Heart right ventricle (tissue), 16 donors: ENCODE results near the gene ZDHHC11. TPM values are rescaled to one million over a fixed set of nuclear protein-coding genes. Genes with fewer than 3 reads are reported as not detected.
A peak's percentile ranks its signal among the peaks of the same experiment; 100 is the strongest.
"Not testable (repeated sequence)": the region's sequence is repeated elsewhere in the genome, so short reads cannot be mapped to it uniquely, and the experiment has no call there.

Source experiments
- ATAC-seq, 8 donors: fragments of 200-7000 bp; cut with Tn5 transposase; one replicate each; pipeline ENCODE4 v1.9.1; 2020; ENCODE audit warnings: mild to moderate bottlenecking in 8 of 8, moderate library complexity in 8 of 8, moderate number of reproducible peaks in 1 of 8
- DNase-seq, 2 donors: peaks; one replicate each; pipeline ENCODE4 v3.0.0-alpha.2; 2020
- H3K27ac ChIP-seq, 10 donors: fragments of 200-600 bp; sonication (generic) in 2 of 10; one replicate each; pipeline versions ENCODE4 v1.5.0 to v1.8.0; 2020 to 2022; ENCODE audit warnings: mild to moderate bottlenecking in 3 of 10
- H3K27me3 ChIP-seq, 7 donors: fragments of 200-600 bp; one replicate each; pipeline ENCODE4 v1.8.0; 2021 to 2022; ENCODE audit warnings: mild to moderate bottlenecking in 2 of 7
- H3K36me3 ChIP-seq, 9 donors: fragments of 200-600 bp; sonication (generic) in 1 of 9; one replicate each; pipeline versions ENCODE4 v1.5.0 to v1.8.0; 2020 to 2022; ENCODE audit warnings: mild to moderate bottlenecking in 2 of 9
- H3K4me1 ChIP-seq, 9 donors: fragments of 200-600 bp; sonication (generic) in 1 of 9; one replicate each; pipeline versions ENCODE4 v1.5.0 to v1.8.0; 2020 to 2022; ENCODE audit warnings: mild to moderate bottlenecking in 4 of 9
- H3K4me3 ChIP-seq, 10 donors: fragments of 200-600 bp; sonication (generic) in 2 of 10; one replicate each; pipeline versions ENCODE4 v1.5.0 to v1.8.0; 2020 to 2022; ENCODE audit warnings: mild to moderate bottlenecking in 7 of 10, moderate library complexity in 2 of 10
- H3K9me3 ChIP-seq, 11 donors: fragments of 200-600 bp in 10 of 11; sonication (generic) in 2 of 11; one replicate each; pipeline versions ENCODE4 v1.5.0 to v1.8.0; 2013 to 2022; ENCODE audit warnings: mild to moderate bottlenecking in 2 of 11, control low read depth in 1 of 11, moderate library complexity in 1 of 11
- CTCF ChIP-seq, 9 donors: fragments of 200-600 bp; sonication (generic) in 2 of 9; IDR thresholded peaks; one replicate each; pipeline versions ENCODE4 v1.5.0 to v1.8.0; 2021 to 2022; ENCODE audit warnings: antibody characterized with exemption in 9 of 9, mild to moderate bottlenecking in 5 of 9, moderate library complexity in 1 of 9
- WGBS, 2 donors: extraction: QIAGEN DNeasy Blood & Tissue Kit; methylation state at CpG; one replicate each; pipeline ENCODE4 v1.1.7; 2013; ENCODE audit warnings: inconsistent platforms in 1 of 2; 5-methylcytosine and 5-hydroxymethylcytosine counted together
- intact Hi-C, 10 donors: fragments of 100-400 bp; cut with DNase I; formaldehyde crosslinking; loops; one replicate each; pipeline versions ENCODE4 v1.11.1 to v1.14.2; 2022
- polyA plus RNA-seq, 2 donors: library from polyadenylated mRNA; stranded (reverse); fragments of 200-250 nt; gene quantifications; one replicate each; pipeline ENCODE4 v1.2.3, GENCODE V29; 2013
- total RNA-seq, 10 donors: library from RNA; stranded (reverse); fragmentation: NEBNext Ultra II Directional in 3 of 10; extraction: Animal tissue kit (Norgen Biotek cat#: 25700) in 3 of 10; gene quantifications; one replicate each; pipeline versions ENCODE4 v1.2.1 to v1.2.4, GENCODE V29; 2021 to 2023
- donor health status: Arrhythmogenic right ventricular cardiomyopathy.
- donor health status: ischemic (EF 13 %, LVEDD 7.1; RV severe dilation, severe dysfunction).
- donor health status: healthy with polysubstance abuse.
- donor health status: DM: no; HTN: yes; CAD: no.
- donor health status: DM: no; HTN: no; CAD: no.
- donor health status: ischemic (EF 25% LVEDD 6.9; RV normal size, moderate dysfunction).
- donor health status: ischemic (EF 25% LVEDD 5.7; RV mildly dilated, moderate dysfunction).
- donor health status: healthy.
- donor health status: DM: yes; HTN: yes; CAD: no.
- donor health status: Ischemic cardiomyopathy.
- donor health status: ischemic (EF 35%, LVEDD 5.7; RV mildly dilated, moderate dysfunction).
- donor health status: nonischemic (EF 11% LVEDD 7.7; RV severe dilation, severe dysfunction).
- donor health status: DM: yes; HTN: yes; CAD: no.
- donor health status: PGD.
- donor health status: ischemic (EF 29% LVEDD 5.4; RV normal size, mild dysfunction).
- donor health status: nonischemic (EF 23%, LVEDD 6.1; RV moderate dilation, normal function).

Gene ZDHHC11
- total and polyA plus RNA-seq, 12 donors = 7.8 to 54.7 (median 21.1) TPM

- Histone ChIP-seq H3K27me3 (no peaks in the 10 kb centered on the region), H3K4me3 (no peak overlapping the region), H3K9me3 (no peaks in the 10 kb centered on the region), H3K27ac (no peak overlapping the region), H3K4me1 (peaks cover 0 to 15% (median 6%) of the 10 kb centered on the region in 9 donors), H3K36me3 (peaks cover 0 to 84% (median 53%) of the 10 kb centered on the region in 9 donors)
- WGBS, 2 donors = 91 to 95% methylated on average over 29 of the region's 29 CpGs
- no peak for ATAC-seq
- TF ChIP-seq CTCF (IDR thresholded peaks at IDR 0.05) = no peak
- DNase-seq = no peak
- intact Hi-C loops = no loop called here
Observed at GRCh38 chr5:883475-884181, 32.8 kb upstream of the ZDHHC11 start.

- TF ChIP-seq CTCF (IDR thresholded peaks at IDR 0.05) = no peak
- no peaks in the 10 kb centered on the region for H3K9me3 ChIP-seq
- no peak overlapping the region for H3K27ac ChIP-seq
- no peaks in the 10 kb centered on the region for H3K27me3 ChIP-seq
- DNase-seq (no peak), ATAC-seq (no peak)
- H3K4me1 ChIP-seq = peaks cover 0 to 15% (median 6%) of the 10 kb centered on the region in 9 donors
- H3K4me3 ChIP-seq = no peak overlapping the region
- WGBS, 2 donors = 95 to 96% methylated on average over 33 of the region's 33 CpGs
- intact Hi-C loops = no loop called here
- H3K36me3 ChIP-seq = peaks cover 0 to 82% (median 53%) of the 10 kb centered on the region in 9 donors
Observed at GRCh38 chr5:882253-883183, 31.7 kb upstream of the ZDHHC11 start.

GRCh38 chr5:881551-881935 is 30.8 kb upstream of the ZDHHC11 start:
- no peak for DNase-seq
- no peak for ATAC-seq
- H3K36me3 ChIP-seq = peaks cover 0 to 82% (median 50%) of the 10 kb centered on the region in 9 donors
- no peak overlapping the region for H3K27ac ChIP-seq
- H3K27me3 ChIP-seq = no peaks in the 10 kb centered on the region
- 89 to 90% methylated on average over 12 of the region's 12 CpGs for WGBS, 2 donors
- H3K4me3 ChIP-seq = no peak overlapping the region
- intact Hi-C loops = no loop called here
- H3K4me1 ChIP-seq = peaks cover 0 to 15% (median 6%) of the 10 kb centered on the region in 9 donors
- no peak for TF ChIP-seq CTCF (IDR thresholded peaks at IDR 0.05)
- no peaks in the 10 kb centered on the region for H3K9me3 ChIP-seq

- ATAC-seq (no peak), DNase-seq (no peak)
- Histone ChIP-seq H3K4me1 (peaks cover 0 to 12% (median 3%) of the 10 kb centered on the region in 9 donors), H3K4me3 (no peak overlapping the region), H3K9me3 (no peaks in the 10 kb centered on the region), H3K27ac (no peak overlapping the region), H3K27me3 (no peaks in the 10 kb centered on the region), H3K36me3 (peaks cover 0 to 82% (median 48%) of the 10 kb centered on the region in 9 donors)
- no peak for TF ChIP-seq CTCF (IDR thresholded peaks at IDR 0.05)
- 95% methylated on average over 34 to 35 of the region's 35 CpGs for WGBS, 2 donors
- intact Hi-C loops = no loop called here
Observed at GRCh38 chr5:880816-881550, 30.2 kb upstream of the ZDHHC11 start.

GRCh38 chr5:878677-879076 is 27.9 kb upstream of the ZDHHC11 start:
- intact Hi-C loops = not testable (repeated sequence)

More at GRCh38 chr5:878677-879076, 27.9 kb upstream of the ZDHHC11 start:
- not testable (repeated sequence) for H3K4me3 ChIP-seq, H3K4me1 ChIP-seq, H3K27me3 ChIP-seq, DNase-seq, H3K9me3 ChIP-seq, H3K27ac ChIP-seq
- no CpG with 5 or more reads among the region's 8 CpGs for WGBS, 2 donors
- H3K36me3 ChIP-seq = peaks cover 0 to 82% (median 47%) of the 10 kb centered on the region in 9 donors
- peak in 3 of 8 donors; percentile 13 to 55 (median 26) for ATAC-seq
